ENCODE measurements around the gene TRNAU1AP. TPM values are rescaled to one million over a fixed set of nuclear protein-coding genes. Genes with fewer than 3 reads are reported as not detected.
A peak's percentile ranks its signal among the peaks of the same experiment; 100 is the strongest.
"Not testable (repeated sequence)": the region's sequence is repeated elsewhere in the genome, so short reads cannot be mapped to it uniquely, and the experiment has no call there.

The TRNAU1AP gene
- total and polyA plus RNA-seq, 4 donors = 19.8 to 39.2 (median 32.9) TPM

GRCh38 chr1:28560886-28561285, 8.0 kb downstream of the TRNAU1AP start:
- Histone ChIP-seq H3K27ac (ENCODE audit: low read depth in 1 of 2, low read length in 2 of 2) (no peak overlapping the region), H3K27me3 (ENCODE audit: control insufficient read depth in 1 of 2, insufficient read depth in 2 of 2, low read length in 1 of 2) (no peaks in the 10 kb centered on the region), H3K4me3 (ENCODE audit: low read length in 2 of 2) (no peak overlapping the region), H3K4me1 (ENCODE audit: control insufficient read depth in 1 of 2, insufficient read depth in 2 of 2, low read length in 2 of 2) (no peaks in the 10 kb centered on the region), H3K9me3 (ENCODE audit: control insufficient read depth, low read length) (no peaks in the 10 kb centered on the region), H3K36me3 (ENCODE audit: control insufficient read depth in 1 of 2, insufficient read depth in 2 of 2, low read length in 1 of 2) (peaks cover 6 to 8% of the 10 kb centered on the region in 2 donors)
- DNase-seq = no peak
- intact Hi-C loops (cut with DNase I) = no loop called here
- WGBS, 2 donors = 86 to 93% methylated on average over 3 of the region's 3 CpGs
- ATAC-seq (ENCODE audit: low FRiP score) = no peak

GRCh38 chr1:28564310-28564709, 11.4 kb downstream of the TRNAU1AP start:
- Histone ChIP-seq H3K27ac (ENCODE audit: low read depth in 1 of 2, low read length in 2 of 2) (no peak overlapping the region), H3K4me1 (ENCODE audit: control insufficient read depth in 1 of 2, insufficient read depth in 2 of 2, low read length in 2 of 2) (no peaks in the 10 kb centered on the region), H3K27me3 (ENCODE audit: control insufficient read depth in 1 of 2, insufficient read depth in 2 of 2, low read length in 1 of 2) (no peaks in the 10 kb centered on the region), H3K4me3 (ENCODE audit: low read length in 2 of 2) (no peak overlapping the region), H3K36me3 (ENCODE audit: control insufficient read depth in 1 of 2, insufficient read depth in 2 of 2, low read length in 1 of 2) (peaks cover 6 to 13% of the 10 kb centered on the region in 2 donors), H3K9me3 (ENCODE audit: control insufficient read depth, low read length) (no peaks in the 10 kb centered on the region)
- ATAC-seq (ENCODE audit: low FRiP score) = no peak
- intact Hi-C loops (cut with DNase I) = no loop called here
- DNase-seq = no peak

- Histone ChIP-seq H3K27ac (ENCODE audit: low read depth in 1 of 2, low read length in 2 of 2) (no peak overlapping the region), H3K4me1 (ENCODE audit: control insufficient read depth in 1 of 2, insufficient read depth in 2 of 2, low read length in 2 of 2) (no peaks in the 10 kb centered on the region), H3K36me3 (ENCODE audit: control insufficient read depth in 1 of 2, insufficient read depth in 2 of 2, low read length in 1 of 2) (peaks cover 6 to 13% of the 10 kb centered on the region in 2 donors), H3K27me3 (ENCODE audit: control insufficient read depth in 1 of 2, insufficient read depth in 2 of 2, low read length in 1 of 2) (no peaks in the 10 kb centered on the region), H3K4me3 (ENCODE audit: low read length in 2 of 2) (no peak overlapping the region), H3K9me3 (ENCODE audit: control insufficient read depth, low read length) (no peaks in the 10 kb centered on the region)
- no peak for ATAC-seq (ENCODE audit: low FRiP score)
- 97 to 98% methylated on average over 7 of the region's 7 CpGs for WGBS, 2 donors
- no peak for DNase-seq
- intact Hi-C loops (cut with DNase I) = no loop called here
Observed at GRCh38 chr1:28565040-28565439, 12.2 kb downstream of the TRNAU1AP start.

- H3K27ac ChIP-seq (ENCODE audit: low read depth in 1 of 2, low read length in 2 of 2) = no peak overlapping the region
- peaks cover 6 to 13% of the 10 kb centered on the region in 2 donors for H3K36me3 ChIP-seq (ENCODE audit: control insufficient read depth in 1 of 2, insufficient read depth in 2 of 2, low read length in 1 of 2)
- intact Hi-C loops (cut with DNase I) = no loop called here
- no peak overlapping the region for H3K4me3 ChIP-seq (ENCODE audit: low read length in 2 of 2)
- no peak for DNase-seq
- WGBS, 2 donors = 98% methylated on average over 6 of the region's 6 CpGs
- H3K9me3 ChIP-seq (ENCODE audit: control insufficient read depth, low read length) = no peaks in the 10 kb centered on the region
- H3K27me3 ChIP-seq (ENCODE audit: control insufficient read depth in 1 of 2, insufficient read depth in 2 of 2, low read length in 1 of 2) = no peaks in the 10 kb centered on the region
- no peaks in the 10 kb centered on the region for H3K4me1 ChIP-seq (ENCODE audit: control insufficient read depth in 1 of 2, insufficient read depth in 2 of 2, low read length in 2 of 2)
- no peak for ATAC-seq (ENCODE audit: low FRiP score)
Observed at GRCh38 chr1:28565726-28566125, 12.8 kb downstream of the TRNAU1AP start.

GRCh38 chr1:28566931-28567330, 14.0 kb downstream of the TRNAU1AP start:
- peaks cover 11% of the 10 kb centered on the region in 2 donors for H3K36me3 ChIP-seq (ENCODE audit: control insufficient read depth in 1 of 2, insufficient read depth in 2 of 2, low read length in 1 of 2)

GRCh38 chr1:28571911-28572310, 19.0 kb downstream of the TRNAU1AP start:
- intact Hi-C loops (cut with DNase I) = no loop called here
- DNase-seq (no peak), ATAC-seq (ENCODE audit: low FRiP score) (no peak)
- no peaks in the 10 kb centered on the region for H3K9me3 ChIP-seq (ENCODE audit: control insufficient read depth, low read length)
- no peaks in the 10 kb centered on the region for H3K4me1 ChIP-seq (ENCODE audit: control insufficient read depth in 1 of 2, insufficient read depth in 2 of 2, low read length in 2 of 2)
- 86% methylated on average over 4 of the region's 4 CpGs for WGBS, 2 donors
- H3K27ac ChIP-seq (ENCODE audit: low read depth in 1 of 2, low read length in 2 of 2) = no peak overlapping the region
- H3K4me3 ChIP-seq (ENCODE audit: low read length in 2 of 2) = no peak overlapping the region
- H3K36me3 ChIP-seq (ENCODE audit: control insufficient read depth in 1 of 2, insufficient read depth in 2 of 2, low read length in 1 of 2) = peaks cover 7 to 12% of the 10 kb centered on the region in 2 donors
- no peaks in the 10 kb centered on the region for H3K27me3 ChIP-seq (ENCODE audit: control insufficient read depth in 1 of 2, insufficient read depth in 2 of 2, low read length in 1 of 2)

More at GRCh38 chr1:28566931-28567330, 14.0 kb downstream of the TRNAU1AP start:
- 74 to 83% methylated on average over 2 of the region's 2 CpGs for WGBS, 2 donors
- Histone ChIP-seq H3K4me1 (ENCODE audit: control insufficient read depth in 1 of 2, insufficient read depth in 2 of 2, low read length in 2 of 2) (no peaks in the 10 kb centered on the region), H3K27me3 (ENCODE audit: control insufficient read depth in 1 of 2, insufficient read depth in 2 of 2, low read length in 1 of 2) (no peaks in the 10 kb centered on the region), H3K27ac (ENCODE audit: low read depth in 1 of 2, low read length in 2 of 2) (no peak overlapping the region), H3K9me3 (ENCODE audit: control insufficient read depth, low read length) (no peaks in the 10 kb centered on the region), H3K4me3 (ENCODE audit: low read length in 2 of 2) (no peak overlapping the region)
- DNase-seq = no peak
- intact Hi-C loops (cut with DNase I) = no loop called here
- no peak for ATAC-seq (ENCODE audit: low FRiP score)

- peak in 1 of 2 donors; percentile 32 for DNase-seq
- H3K4me3 ChIP-seq (ENCODE audit: low read length in 2 of 2); H3K9me3 ChIP-seq (ENCODE audit: control insufficient read depth, low read length); H3K36me3 ChIP-seq (ENCODE audit: control insufficient read depth in 1 of 2, insufficient read depth in 2 of 2, low read length in 1 of 2); H3K4me1 ChIP-seq (ENCODE audit: control insufficient read depth in 1 of 2, insufficient read depth in 2 of 2, low read length in 2 of 2); intact Hi-C loops (cut with DNase I); H3K27ac ChIP-seq (ENCODE audit: low read depth in 1 of 2, low read length in 2 of 2); H3K27me3 ChIP-seq (ENCODE audit: control insufficient read depth in 1 of 2, insufficient read depth in 2 of 2, low read length in 1 of 2); ATAC-seq (ENCODE audit: low FRiP score): not testable (repeated sequence)
- 91 to 92% methylated on average over 12 of the region's 12 CpGs for WGBS, 2 donors
Observed at GRCh38 chr1:28572891-28573290, 20.0 kb downstream of the TRNAU1AP start.

GRCh38 chr1:28573564-28573963, 20.7 kb downstream of the TRNAU1AP start:
- Histone ChIP-seq H3K9me3 (ENCODE audit: control insufficient read depth, low read length) (no peaks in the 10 kb centered on the region), H3K27ac (ENCODE audit: low read depth in 1 of 2, low read length in 2 of 2) (no peak overlapping the region), H3K4me3 (ENCODE audit: low read length in 2 of 2) (no peak overlapping the region), H3K36me3 (ENCODE audit: control insufficient read depth in 1 of 2, insufficient read depth in 2 of 2, low read length in 1 of 2) (peaks cover 5 to 7% of the 10 kb centered on the region in 2 donors), H3K4me1 (ENCODE audit: control insufficient read depth in 1 of 2, insufficient read depth in 2 of 2, low read length in 2 of 2) (no peaks in the 10 kb centered on the region), H3K27me3 (ENCODE audit: control insufficient read depth in 1 of 2, insufficient read depth in 2 of 2, low read length in 1 of 2) (no peaks in the 10 kb centered on the region)
- DNase-seq (no peak), ATAC-seq (ENCODE audit: low FRiP score) (no peak)
- WGBS, 2 donors = 97 to 98% methylated on average over 11 of the region's 11 CpGs
- intact Hi-C loops (cut with DNase I) = no loop called here

- DNase-seq = peak in 1 of 2 donors; percentile 8
- H3K4me3 ChIP-seq (ENCODE audit: low read length in 2 of 2) = no peak overlapping the region
- H3K4me1 ChIP-seq (ENCODE audit: control insufficient read depth in 1 of 2, insufficient read depth in 2 of 2, low read length in 2 of 2) = peaks cover 0 to 4% of the 10 kb centered on the region in 2 donors
- 82 to 86% methylated on average over 1 of the region's 1 CpG for WGBS, 2 donors
- ATAC-seq (ENCODE audit: low FRiP score) = no peak
- no peaks in the 10 kb centered on the region for H3K9me3 ChIP-seq (ENCODE audit: control insufficient read depth, low read length)
- no peak overlapping the region for H3K27ac ChIP-seq (ENCODE audit: low read depth in 1 of 2, low read length in 2 of 2)
- H3K27me3 ChIP-seq (ENCODE audit: control insufficient read depth in 1 of 2, insufficient read depth in 2 of 2, low read length in 1 of 2) = peaks cover 0 to 1% of the 10 kb centered on the region in 2 donors
- intact Hi-C loops (cut with DNase I) = no loop called here
- H3K36me3 ChIP-seq (ENCODE audit: control insufficient read depth in 1 of 2, insufficient read depth in 2 of 2, low read length in 1 of 2) = peaks cover 0 to 5% of the 10 kb centered on the region in 2 donors
Observed at GRCh38 chr1:28577052-28577678, 24.3 kb downstream of the TRNAU1AP start.
